Astrocyte of the cerebellum (primary cell): ENCODE measurements around the gene NOTCH4.

Experiments used
- DNase-seq: peaks from one replicate; pipeline ENCODE4 v3.0.0-alpha.2; 2011; ENCODE audit warnings: low read depth
- H3K4me3 ChIP-seq: 2 replicates; pipeline ENCODE4 v1.5.1; 2011; ENCODE audit warnings: mild to moderate bottlenecking, low read depth, low read length, moderate library complexity
- CTCF ChIP-seq: IDR thresholded peaks from 2 replicates; pipeline ENCODE4 v1.5.1; 2012; ENCODE audit warnings: low read length, low read depth, moderate library complexity, mild to moderate bottlenecking; ENCODE audit errors: missing control alignments
- in situ Hi-C: cut with HindIII; loops from 2 replicates; pipeline ENCODE4 v1.10.0; 2017; ENCODE audit warnings: low sequenced_read_pairs

The NOTCH4 gene

GRCh38 chr6:32239462-32239861 is 15.6 kb upstream of the NOTCH4 start:
- DNase-seq = no peak
- in situ Hi-C loops = no loop called here
- no peak for TF ChIP-seq CTCF

GRCh38 chr6:32234934-32235333 is 11.1 kb upstream of the NOTCH4 start:
- no peak for DNase-seq
- in situ Hi-C loops = no loop called here
- no peak for TF ChIP-seq CTCF
- no peak overlapping the region for H3K4me3 ChIP-seq

More at GRCh38 chr6:32239462-32239861, 15.6 kb upstream of the NOTCH4 start:
- no peak overlapping the region for H3K4me3 ChIP-seq

- TF ChIP-seq CTCF = no peak
- in situ Hi-C loops = no loop called here
- no peak for DNase-seq
- no peak overlapping the region for H3K4me3 ChIP-seq
Measured at GRCh38 chr6:32226434-32226833, 2.6 kb upstream of the NOTCH4 start.

GRCh38 chr6:32224696-32225095 is 829 bp upstream of the NOTCH4 start:
- in situ Hi-C loops = no loop called here
- TF ChIP-seq CTCF = no peak
- no peak for DNase-seq
- H3K4me3 ChIP-seq = no peak overlapping the region

- no peak for DNase-seq
- H3K4me3 ChIP-seq = no peak overlapping the region
- no peak for TF ChIP-seq CTCF
- in situ Hi-C loops = no loop called here
Measured at GRCh38 chr6:32222333-32223230, 1.3 kb downstream of the NOTCH4 start.

- no peak for DNase-seq
- TF ChIP-seq CTCF = no peak
- H3K4me3 ChIP-seq = no peak overlapping the region
- in situ Hi-C loops = no loop called here
Measured at GRCh38 chr6:32220021-32220420, 3.8 kb downstream of the NOTCH4 start.
